PC-9 (cell line): ENCODE measurements around the gene ZNF474. TPM values are rescaled to one million over a fixed set of nuclear protein-coding genes. Genes with fewer than 3 reads are reported as not detected.

Source experiments
- BruUV-seq: library from RNA; stranded (reverse); fragments of 400-500 nt; replicated peaks from 2 replicates; lab custom pipeline; 2021; lab: Mats Ljungman, UMichigan
- CTCF ChIA-PET: fragments of 300-600 bp; sonication (Branson Sonifier 250); formaldehyde crosslinking; loops from one replicate; lab custom pipeline; 2022; ENCODE audit warnings: antibody characterized with exemption; lab: Charles Lee
- POLR2A ChIA-PET: fragments of 300-600 bp; sonication (Branson Sonifier 250); formaldehyde crosslinking; loops from one replicate; lab custom pipeline; 2022; ENCODE audit warnings: antibody characterized with exemption; ENCODE audit not compliant: unreplicated experiment; lab: Charles Lee
- DNase-seq, 2 experiments: peaks; one replicate each; pipeline versions ENCODE4 v3.0.0 to v3.0.0-alpha.2; 2015 to 2022; ENCODE audit warnings: mixed read lengths in 1 of 2
- H2AFZ ChIP-seq: fragments of 200-600 bp; sonication (generic); 2 replicates; pipeline ENCODE4 v1.8.1; 2017; ENCODE audit warnings: antibody characterized with exemption
- H3F3A ChIP-seq: fragments of 200-600 bp; sonication (generic); 2 replicates; pipeline ENCODE4 v1.8.1; 2017; ENCODE audit warnings: antibody characterized with exemption, mild to moderate bottlenecking, low read depth; ENCODE audit not compliant: insufficient read depth
- H3K27ac ChIP-seq: fragments of 200-600 bp; sonication (generic); 2 replicates; pipeline ENCODE4 v1.6.1; 2016; ENCODE audit warnings: mixed run types
- H3K27me3 ChIP-seq: fragments of 200-600 bp; sonication (generic); 2 replicates; pipeline ENCODE4 v1.6.1; 2016; ENCODE audit warnings: low read depth, mixed run types; ENCODE audit not compliant: insufficient read depth
- H3K36me3 ChIP-seq: fragments of 200-600 bp; sonication (generic); 2 replicates; pipeline ENCODE4 v1.6.1; 2016; ENCODE audit warnings: low read depth, mixed run types
- H3K4me1 ChIP-seq: fragments of 200-600 bp; sonication (generic); replicated peaks from 2 replicates; pipeline ENCODE4 v1.6.1; 2016; ENCODE audit warnings: mixed run types; ENCODE audit not compliant: insufficient read depth
- H3K4me2 ChIP-seq: fragments of 200-600 bp; sonication (generic); 2 replicates; pipeline ENCODE4 v1.6.1; 2017; ENCODE audit warnings: mixed run types
- H3K4me3 ChIP-seq: fragments of 200-600 bp; sonication (generic); 2 replicates; pipeline ENCODE4 v1.6.1; 2016; ENCODE audit warnings: mixed run types
- H3K79me2 ChIP-seq: fragments of 200-600 bp; sonication (generic); 2 replicates; pipeline ENCODE4 v1.6.1; 2017; ENCODE audit warnings: low read depth, mixed run types
- H3K9me2 ChIP-seq: fragments of 200-600 bp; sonication (generic); 2 replicates; pipeline ENCODE4 v1.8.1; 2017; ENCODE audit warnings: mild to moderate bottlenecking; ENCODE audit not compliant: insufficient read depth
- H3K9me3 ChIP-seq: fragments of 200-600 bp; sonication (generic); 2 replicates; pipeline ENCODE4 v1.8.1; 2016; ENCODE audit warnings: low read depth; ENCODE audit not compliant: insufficient read depth
- H4K20me1 ChIP-seq: fragments of 200-600 bp; sonication (generic); 2 replicates; pipeline ENCODE4 v1.8.1; 2017; ENCODE audit not compliant: insufficient read depth
- CTCF ChIP-seq: fragments of 200-600 bp; sonication (generic); conservative IDR thresholded peaks from 2 replicates; pipeline ENCODE4 v1.6.1; 2017; ENCODE audit warnings: mixed run types, antibody characterized with exemption, mild to moderate bottlenecking, moderate library complexity
- EZH2 ChIP-seq: fragments of 200-600 bp; sonication (generic); IDR thresholded peaks from 2 replicates; pipeline ENCODE4 v1.8.0; 2017; ENCODE audit warnings: antibody characterized with exemption, low read depth
- intact Hi-C: fragments of 100-400 bp; cut with micrococcal nuclease; formaldehyde crosslinking; loops from one replicate; pipeline ENCODE4 v1.10.0; 2022; ENCODE audit not compliant: unreplicated experiment
- total RNA-seq: library from RNA; stranded (reverse); gene quantifications from 2 replicates; pipeline ENCODE4 v1.2.3, GENCODE V29; 2021

ZNF474 gene
- total RNA-seq, 1 experiment from 2014 or later, result not detected

- DNase-seq, result peak in 1 of 2 experiments; percentile 64
- H3K9me2 ChIP-seq, result no peaks in the 10 kb centered on the region
- H3K4me2 ChIP-seq, result no peak overlapping the region
- H3F3A ChIP-seq, result no peaks in the 10 kb centered on the region
- intact Hi-C loops, result loop anchor here (2.0 kb wide), 1 partner anchor 106 kb away; no protein-coding TSS in a partner anchor
- H4K20me1 ChIP-seq, result no peaks in the 10 kb centered on the region; the same call in 1 of the 2 replicates
- H3K79me2 ChIP-seq, result no peaks in the 10 kb centered on the region
- ChIA-PET POLR2A (no interaction called here), CTCF (no interaction called here)
- no peak overlapping the region for H3K4me3 ChIP-seq
- no peaks in the 10 kb centered on the region for H3K9me3 ChIP-seq
- no peaks in the 10 kb centered on the region for H3K36me3 ChIP-seq
- H2AFZ ChIP-seq, result no peak overlapping the region
- no peaks in the 10 kb centered on the region for H3K4me1 ChIP-seq
- no peak overlapping the region for H3K27ac ChIP-seq
- BruUV-seq, result no TSS peak
- no peaks in the 10 kb centered on the region for H3K27me3 ChIP-seq
- TF ChIP-seq EZH2 (no peak), CTCF (no peak)
Observed at GRCh38 chr5:122183098-122183787, 53.9 kb downstream of the ZNF474 start.

GRCh38 chr5:122183788-122184170 is 54.4 kb downstream of the ZNF474 start:
- Histone ChIP-seq H3K4me3 (no peak overlapping the region), H2AFZ (no peak overlapping the region), H3K36me3 (no peaks in the 10 kb centered on the region), H3K4me2 (no peak overlapping the region), H3K9me3 (no peaks in the 10 kb centered on the region), H3F3A (no peaks in the 10 kb centered on the region), H3K79me2 (no peaks in the 10 kb centered on the region), H3K4me1 (no peaks in the 10 kb centered on the region), H3K27ac (no peak overlapping the region), H4K20me1 (no peaks in the 10 kb centered on the region; the same call in 1 of the 2 replicates), H3K27me3 (no peaks in the 10 kb centered on the region), H3K9me2 (no peaks in the 10 kb centered on the region)
- TF ChIP-seq CTCF, result no peak
- no peak for TF ChIP-seq EZH2
- intact Hi-C loops, result loop anchor here (2.0 kb wide), 1 partner anchor 107 kb away; no protein-coding TSS in a partner anchor
- no peak for DNase-seq
- CTCF ChIA-PET, result no interaction called here
- POLR2A ChIA-PET, result no interaction called here
- no TSS peak for BruUV-seq

- Histone ChIP-seq H3K4me3 (no peak overlapping the region), H4K20me1 (no peaks in the 10 kb centered on the region; the same call in 1 of the 2 replicates), H3K9me2 (no peaks in the 10 kb centered on the region), H3K4me1 (no peaks in the 10 kb centered on the region), H3K79me2 (no peaks in the 10 kb centered on the region), H3K36me3 (no peaks in the 10 kb centered on the region), H3K27ac (no peak overlapping the region), H3K9me3 (no peaks in the 10 kb centered on the region), H3K27me3 (no peaks in the 10 kb centered on the region), H3K4me2 (no peak overlapping the region), H2AFZ (no peak overlapping the region), H3F3A (no peaks in the 10 kb centered on the region)
- ChIA-PET CTCF (no interaction called here), POLR2A (no interaction called here)
- intact Hi-C loops, result no loop called here
- no peak for TF ChIP-seq CTCF
- no peak for TF ChIP-seq EZH2
- no TSS peak for BruUV-seq
- no peak for DNase-seq
Observed at GRCh38 chr5:122184676-122185255, 55.4 kb downstream of the ZNF474 start.
